ENCODE measurements around the gene RD3L.

Gene RD3L

GRCh38 chr14:103920981-103921854, 21.1 kb downstream of the RD3L start:
- peak overlapping the region; percentile 100 for H3K4me3 ChIP-seq (ENCODE audit: low read depth, low read length)
- peak; percentile 91 for TF ChIP-seq CTCF (IDR thresholded peaks at IDR 0.05; ENCODE audit: low read depth, low read length)
- H3K36me3 ChIP-seq = peaks cover 14% of the 10 kb centered on the region
- H3K4me1 ChIP-seq = peaks cover 3% of the 10 kb centered on the region; the same call in 1 of the 2 replicates
- DNase-seq = peak; percentile 96
- H3K9me3 ChIP-seq = no peaks in the 10 kb centered on the region
- H3K27me3 ChIP-seq = no peaks in the 10 kb centered on the region

- Histone ChIP-seq H3K27me3 (no peaks in the 10 kb centered on the region), H3K36me3 (peaks cover 53% of the 10 kb centered on the region), H3K4me1 (no peaks in the 10 kb centered on the region), H3K4me3 (ENCODE audit: low read depth, low read length) (no peak overlapping the region), H3K9me3 (no peaks in the 10 kb centered on the region)
- DNase-seq = no peak
- TF ChIP-seq CTCF (IDR thresholded peaks at IDR 0.05; ENCODE audit: low read depth, low read length) = no peak
Observed at GRCh38 chr14:103916636-103917262, 25.6 kb downstream of the RD3L start.

GRCh38 chr14:103915616-103916015, 26.7 kb downstream of the RD3L start:
- Histone ChIP-seq H3K36me3 (peaks cover 57% of the 10 kb centered on the region), H3K4me3 (ENCODE audit: low read depth, low read length) (no peak overlapping the region), H3K9me3 (no peaks in the 10 kb centered on the region), H3K4me1 (peaks cover under 1% of the 10 kb centered on the region), H3K27me3 (no peaks in the 10 kb centered on the region)
- no peak for DNase-seq
- TF ChIP-seq CTCF (IDR thresholded peaks at IDR 0.05; ENCODE audit: low read depth, low read length) = no peak

GRCh38 chr14:103910984-103911383, 31.3 kb downstream of the RD3L start:
- DNase-seq = no peak
- Histone ChIP-seq H3K4me3 (ENCODE audit: low read depth, low read length) (no peak overlapping the region), H3K36me3 (peaks cover 41% of the 10 kb centered on the region), H3K4me1 (peaks cover 19% of the 10 kb centered on the region), H3K9me3 (no peaks in the 10 kb centered on the region), H3K27me3 (no peaks in the 10 kb centered on the region)
- TF ChIP-seq CTCF (IDR thresholded peaks at IDR 0.05; ENCODE audit: low read depth, low read length) = no peak

GRCh38 chr14:103910262-103910935, 31.9 kb downstream of the RD3L start:
- peak overlapping the region; percentile 17; the same call in 1 of the 2 replicates for H3K4me3 ChIP-seq (ENCODE audit: low read depth, low read length)

More at GRCh38 chr14:103910262-103910935, 31.9 kb downstream of the RD3L start:
- Histone ChIP-seq H3K27me3 (no peaks in the 10 kb centered on the region), H3K9me3 (no peaks in the 10 kb centered on the region), H3K36me3 (peaks cover 36% of the 10 kb centered on the region), H3K4me1 (peaks cover 22% of the 10 kb centered on the region)
- TF ChIP-seq CTCF (IDR thresholded peaks at IDR 0.05; ENCODE audit: low read depth, low read length) = peak; percentile 94
- peak; percentile 88 for DNase-seq
